AG20443 (cell line): ENCODE results near the gene C1orf146.
A peak's percentile ranks its signal among the peaks of the same experiment; 100 is the strongest.
"Not testable (repeated sequence)": the region's sequence is repeated elsewhere in the genome, so short reads cannot be mapped to it uniquely, and the experiment has no call there.

Source experiments
- DNase-seq: peaks from one replicate; pipeline ENCODE4 v3.0.0; 2012; ENCODE audit warnings: low spot score, mixed read lengths

C1orf146 gene, protein sequence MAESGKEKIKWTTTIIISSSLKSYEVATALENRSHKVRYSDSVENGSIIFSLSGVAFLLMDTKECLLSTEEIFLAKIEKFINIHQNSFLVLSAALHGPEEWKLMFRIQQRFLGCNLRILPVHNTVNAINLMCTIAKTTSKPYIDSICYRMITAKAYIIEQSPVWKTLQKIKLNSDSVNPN

DNA sequence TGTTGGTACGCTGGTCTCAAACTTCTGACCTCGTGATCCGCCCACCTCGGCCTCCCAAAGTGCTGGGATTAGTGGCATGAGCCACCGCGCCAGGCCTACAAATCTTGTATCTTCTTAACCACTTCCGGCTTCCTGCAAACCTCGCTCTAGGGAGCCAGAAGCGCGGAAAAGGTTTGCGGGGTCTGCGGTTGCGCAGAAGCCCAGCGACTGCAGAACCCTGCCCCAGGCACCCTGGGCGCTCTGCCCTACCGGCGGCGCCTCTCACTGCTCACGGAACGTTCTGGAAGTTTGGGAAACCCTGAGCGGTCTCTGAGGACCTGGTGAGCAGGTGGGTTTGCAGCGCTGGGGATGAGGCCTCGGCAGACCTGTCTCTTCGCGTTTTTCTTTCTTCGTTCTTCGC, at the start of gene C1orf146:
Gene C1orf146 (plus strand): TSS at position 195 of the 400 bp plus-strand sequence. CDS start 13,506 bp downstream, outside the sequence.
- no peak for DNase-seq

DNA sequence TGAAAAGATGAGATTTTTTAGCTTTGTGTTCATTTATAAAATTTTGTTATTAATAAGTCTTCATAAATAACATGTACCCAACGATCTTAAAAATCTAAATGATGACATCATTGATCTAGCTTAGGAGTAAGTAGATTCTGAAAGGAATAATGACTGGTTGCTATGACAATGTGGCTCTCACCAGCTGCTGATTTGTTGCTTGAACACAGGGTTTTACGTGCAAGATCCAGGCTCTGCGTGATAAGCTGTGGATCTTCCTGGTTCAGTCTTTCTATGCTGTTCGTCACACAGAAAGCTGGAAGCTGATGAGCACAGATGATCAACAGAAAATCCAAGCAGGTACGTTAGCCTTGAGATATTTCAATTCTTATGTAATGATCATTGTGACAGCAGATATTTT, 49.1 kb upstream of the C1orf146 start:
- no peak for DNase-seq

DNA sequence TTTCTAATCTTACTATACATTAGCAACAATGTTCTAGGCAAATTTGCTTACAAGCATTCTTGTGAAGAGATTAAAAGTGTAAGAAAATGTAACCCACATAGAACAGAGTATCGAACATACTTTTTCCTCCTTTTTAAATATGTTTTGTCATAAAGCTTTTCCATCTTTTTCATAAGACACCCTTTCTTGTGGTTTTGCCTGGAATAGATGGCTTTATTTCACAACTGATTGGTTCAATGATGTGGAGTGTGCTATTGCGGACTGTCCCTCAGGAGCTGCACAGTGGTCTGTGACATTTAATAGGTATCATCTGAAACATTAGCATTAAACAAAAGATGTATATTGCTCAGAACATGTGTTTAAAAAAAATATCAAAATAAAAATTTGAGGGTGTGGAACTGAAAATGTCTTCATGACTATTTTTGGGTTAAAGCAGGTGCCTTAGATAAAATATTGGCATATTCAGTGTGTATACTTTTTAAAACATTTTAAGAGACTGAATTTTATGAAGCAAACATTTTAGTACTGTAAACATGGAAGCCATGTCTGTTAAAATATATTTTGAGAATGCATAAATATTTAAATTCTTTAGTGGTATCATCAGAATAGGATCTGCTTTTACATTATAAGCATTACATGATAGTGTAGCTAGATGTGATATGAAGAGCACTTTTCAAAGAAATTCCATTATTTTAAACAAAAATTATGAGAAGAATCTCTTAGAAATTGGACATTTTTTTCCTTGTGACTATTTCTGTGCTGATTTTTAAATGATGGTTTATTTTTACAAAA, 48.3 kb upstream of the C1orf146 start:
- DNase-seq, result no peak

DNA sequence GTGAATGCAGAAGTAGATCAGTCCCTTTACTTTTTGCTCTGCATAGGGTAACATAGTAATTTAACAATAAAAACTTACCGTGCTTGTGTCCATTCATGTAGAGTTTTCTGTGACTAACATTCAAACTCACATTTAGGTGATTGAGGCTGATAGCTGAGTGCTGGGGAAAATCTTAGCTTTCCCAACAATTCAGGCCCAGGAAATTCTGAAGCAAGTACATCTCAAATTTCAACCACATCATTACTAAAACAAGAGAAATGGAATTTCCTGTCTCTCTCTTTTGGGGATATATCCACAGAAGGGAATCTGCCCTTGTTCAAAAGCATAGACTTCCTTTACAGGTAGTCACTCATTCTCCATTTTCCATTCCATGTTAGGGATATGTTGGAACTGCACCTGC, 33.1 kb upstream of the C1orf146 start:
- DNase-seq, result peak; percentile 43

DNA sequence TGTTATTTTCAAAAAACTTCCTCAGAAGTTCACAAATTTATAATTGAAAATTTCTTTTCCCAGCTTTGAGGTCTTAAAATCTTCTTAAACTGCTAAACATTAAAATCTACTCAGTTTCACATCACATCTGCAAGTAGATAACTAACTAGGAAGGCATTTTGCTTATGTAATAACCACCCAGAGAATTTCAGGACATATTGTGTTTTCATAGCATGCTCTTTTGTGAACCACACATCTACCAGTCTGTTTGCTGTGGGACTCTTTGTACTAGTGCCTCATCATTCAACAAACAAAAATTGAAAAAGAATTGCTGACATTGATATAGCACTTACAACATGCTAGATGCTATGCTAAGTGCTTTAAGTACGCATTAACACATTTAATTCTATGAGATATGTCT, 31.6 kb upstream of the C1orf146 start:
- DNase-seq, result peak; percentile 16

DNA sequence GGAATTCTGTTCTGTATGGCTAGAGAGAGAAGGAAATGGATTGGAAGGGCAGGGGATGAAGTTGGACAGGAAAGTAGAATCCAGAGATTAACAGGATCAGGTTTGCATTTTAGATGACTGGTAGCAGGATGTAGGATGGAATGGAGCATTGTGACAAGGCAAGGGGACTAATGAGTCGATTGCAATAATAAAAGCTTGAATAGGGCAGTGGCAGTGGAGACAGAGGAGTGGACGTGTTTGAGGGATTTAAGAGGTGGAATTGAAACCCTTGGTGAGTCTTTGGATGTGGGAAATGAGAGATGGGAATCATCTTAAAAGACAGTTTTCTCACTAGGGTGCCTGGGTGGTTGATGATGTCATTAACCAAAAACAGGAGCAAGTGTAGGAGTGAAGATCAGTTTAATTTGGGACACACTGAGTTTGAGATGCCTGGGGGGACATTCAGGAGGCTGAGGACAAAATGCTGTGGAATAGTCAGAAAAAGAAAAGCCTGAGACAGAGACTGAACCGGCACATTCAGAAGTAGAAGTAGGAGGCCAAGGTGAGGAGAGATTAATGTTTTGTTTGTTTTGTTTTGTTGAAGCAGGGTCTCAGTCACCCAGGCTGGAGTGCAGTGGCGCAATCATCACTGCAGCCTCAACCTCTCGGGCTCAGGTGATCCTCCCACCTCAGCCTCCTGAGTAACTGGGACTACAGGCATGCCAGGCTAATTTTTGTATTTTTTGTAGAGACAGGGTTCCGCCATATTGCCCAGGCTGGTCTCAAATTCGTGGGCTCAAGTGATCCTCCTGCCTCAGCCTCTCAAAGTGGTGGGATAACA, 29.1 kb upstream of the C1orf146 start:
- DNase-seq, result no peak

DNA sequence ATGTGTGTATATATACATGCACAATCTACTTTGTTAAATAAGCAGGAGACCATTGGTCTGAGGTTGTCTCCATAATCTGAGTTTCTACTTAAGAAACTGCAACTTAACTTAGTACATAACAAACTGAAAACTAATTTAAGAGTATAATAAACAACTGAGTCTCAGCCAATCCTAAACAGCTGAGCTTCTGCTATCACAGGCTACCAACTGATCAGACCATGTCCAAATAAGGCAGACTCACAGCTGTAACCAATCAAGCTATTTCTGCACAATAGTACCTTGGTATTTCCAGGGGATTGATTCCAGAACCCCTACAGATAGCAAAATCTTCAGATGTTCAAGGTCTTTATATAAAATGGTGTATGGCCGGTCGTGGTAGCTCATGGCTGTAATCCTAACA, 26.0 kb upstream of the C1orf146 start:
- DNase-seq, result no peak

DNA sequence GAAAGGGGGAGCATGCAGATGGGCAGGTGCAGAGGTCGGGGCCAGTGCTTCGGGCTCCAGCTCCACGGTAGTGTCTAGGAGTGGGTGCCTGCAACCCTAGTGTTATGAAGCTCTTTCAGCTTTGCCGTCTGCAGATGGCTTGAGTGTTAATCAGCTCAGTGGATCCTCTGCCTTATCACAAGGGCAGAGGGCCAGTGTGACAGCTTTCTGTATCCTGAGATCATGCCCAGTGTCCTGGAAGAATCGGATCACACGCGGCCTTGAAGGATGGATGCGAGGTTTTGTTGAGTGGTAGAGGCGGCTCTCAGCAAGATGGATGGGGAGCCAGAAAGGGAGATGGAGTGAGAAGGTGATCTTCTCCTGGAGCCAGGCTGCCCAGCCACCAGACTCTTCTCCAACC, 25.5 kb upstream of the C1orf146 start:
- DNase-seq, result no peak

DNA sequence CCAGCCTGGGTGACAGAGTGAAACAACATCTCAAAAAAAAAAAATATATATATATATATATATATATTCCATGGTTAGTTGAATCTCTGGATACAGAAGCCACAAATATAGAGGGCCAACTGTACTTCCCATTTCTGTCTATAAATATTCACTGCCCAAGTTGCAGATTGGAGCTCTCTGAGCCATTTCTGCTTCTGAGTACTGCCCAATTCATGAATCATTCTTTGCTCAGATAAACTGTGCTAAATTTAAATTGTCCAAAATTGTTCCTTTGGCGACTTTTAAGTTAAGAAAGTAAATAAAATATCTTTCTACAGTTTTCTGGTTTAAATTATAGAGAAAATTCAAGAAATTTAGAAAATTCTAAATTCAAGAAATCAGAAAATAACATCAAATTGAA, 23.2 kb upstream of the C1orf146 start:
- no peak for DNase-seq

DNA sequence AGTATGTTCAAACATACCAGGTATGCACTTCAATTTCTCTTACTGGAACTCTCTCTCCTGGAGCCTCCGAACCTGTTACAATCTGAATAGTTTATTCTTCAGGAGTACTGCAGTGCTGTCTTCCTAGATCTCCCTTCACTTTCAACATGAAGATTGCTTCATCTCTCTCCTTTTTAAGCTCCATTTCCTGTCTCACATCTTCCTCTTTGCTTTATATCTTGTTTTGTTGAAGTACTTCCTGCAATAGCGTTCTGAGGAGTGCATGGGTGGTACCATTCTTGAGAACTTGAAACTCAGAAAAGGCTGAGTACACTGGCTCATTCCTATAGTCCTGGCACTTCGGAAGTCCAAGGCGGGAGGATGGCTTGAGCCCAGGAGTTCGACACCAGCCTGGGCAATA, 15.7 kb upstream of the C1orf146 start:
- DNase-seq, result no peak

DNA sequence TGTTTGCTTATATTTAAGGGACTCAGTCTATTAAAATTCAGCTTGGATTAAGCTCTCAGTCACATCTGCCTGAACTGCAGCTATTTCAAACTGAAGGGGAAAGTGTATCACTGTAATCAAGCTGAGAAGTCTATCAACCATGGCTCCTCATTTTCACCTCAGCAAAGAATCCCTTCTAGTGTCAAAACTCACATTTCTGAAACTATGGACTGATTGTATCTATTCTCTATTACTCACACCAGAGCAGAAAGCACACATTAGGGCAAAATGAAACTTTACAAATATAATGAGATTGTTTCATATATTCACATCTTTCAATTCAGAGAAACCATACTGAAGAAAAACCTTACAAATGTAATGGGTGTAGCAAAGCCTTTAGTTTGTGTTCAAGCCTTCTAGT, 14.6 kb upstream of the C1orf146 start:
- DNase-seq, result no peak

DNA sequence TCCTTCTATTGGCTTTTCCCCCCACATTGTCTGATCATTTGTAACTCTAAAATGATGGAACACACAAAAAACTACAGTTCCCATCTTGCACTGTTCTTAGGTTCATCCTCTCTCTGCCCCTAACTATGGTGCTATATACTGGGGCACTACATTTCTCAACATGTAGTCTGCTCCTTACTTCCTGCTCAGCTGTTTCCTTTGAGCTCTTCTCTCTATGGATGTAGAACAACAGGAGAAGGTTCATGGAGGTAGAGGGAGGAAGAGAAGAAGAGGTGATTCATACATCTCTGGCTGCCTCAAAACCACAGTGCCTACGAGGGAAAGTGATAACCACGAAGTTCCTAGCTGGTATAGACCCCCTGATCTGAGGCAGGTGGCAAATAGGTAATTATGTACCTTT, 7.0 kb upstream of the C1orf146 start:
- DNase-seq, result no peak

DNA sequence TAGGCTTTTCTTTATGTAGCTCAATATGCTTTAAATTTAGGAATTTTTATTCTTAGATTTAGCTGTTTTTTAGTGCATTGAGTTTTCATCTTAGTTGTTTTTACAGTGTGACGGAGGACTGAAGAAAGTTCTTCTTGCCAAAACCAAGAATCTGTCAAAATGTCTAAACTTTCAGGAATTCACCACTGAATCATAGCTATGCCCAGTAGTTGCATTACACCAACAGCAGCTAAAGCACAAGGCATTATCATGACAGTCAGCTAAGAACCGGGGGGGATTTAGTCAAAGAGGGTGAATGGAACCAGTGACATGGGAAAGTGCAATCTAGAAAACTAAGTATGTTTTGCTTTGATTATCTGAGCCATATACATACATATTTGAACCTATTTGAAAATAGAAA, 6.5 kb upstream of the C1orf146 start:
- DNase-seq, result peak; percentile 68

DNA sequence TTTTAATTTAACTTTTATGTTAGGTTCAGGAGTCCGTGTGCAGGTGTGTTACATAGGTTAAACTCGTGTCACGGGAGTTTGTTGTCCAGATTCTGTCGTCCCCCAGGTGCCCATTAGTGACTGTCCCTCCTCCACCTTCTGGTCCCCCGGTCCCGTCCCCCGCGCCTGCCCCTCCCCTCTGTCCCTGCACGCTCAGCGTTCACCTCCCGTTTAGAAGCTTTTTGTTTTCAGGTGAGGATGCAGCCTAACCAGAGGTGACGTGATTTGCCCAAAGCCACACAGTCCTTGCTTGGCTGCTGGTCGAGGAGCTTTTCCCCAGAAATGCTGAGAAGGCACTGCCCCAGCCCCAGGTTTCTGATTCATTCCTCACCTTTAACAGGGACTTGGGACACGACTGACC, 844 bp downstream of the C1orf146 start:
- no peak for DNase-seq

DNA sequence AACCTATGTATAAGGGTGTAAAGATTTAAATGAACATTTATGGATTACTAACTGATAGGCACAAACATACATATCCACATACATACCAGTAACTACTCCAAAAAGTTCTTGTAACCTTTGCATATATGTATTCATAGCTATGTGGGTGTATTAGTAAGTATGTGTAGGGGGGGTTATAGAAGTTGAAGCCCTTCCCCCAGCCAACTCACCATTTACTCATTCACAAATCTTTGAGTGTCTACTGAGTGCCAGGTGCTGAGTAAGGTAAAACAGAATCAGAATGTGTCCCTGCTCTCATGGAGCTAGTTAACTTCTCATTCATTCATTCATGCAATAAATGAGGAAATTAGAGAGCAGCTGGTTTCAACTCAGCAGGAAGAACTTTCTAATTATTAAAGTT, 1.3 kb downstream of the C1orf146 start:
- DNase-seq, result no peak

DNA sequence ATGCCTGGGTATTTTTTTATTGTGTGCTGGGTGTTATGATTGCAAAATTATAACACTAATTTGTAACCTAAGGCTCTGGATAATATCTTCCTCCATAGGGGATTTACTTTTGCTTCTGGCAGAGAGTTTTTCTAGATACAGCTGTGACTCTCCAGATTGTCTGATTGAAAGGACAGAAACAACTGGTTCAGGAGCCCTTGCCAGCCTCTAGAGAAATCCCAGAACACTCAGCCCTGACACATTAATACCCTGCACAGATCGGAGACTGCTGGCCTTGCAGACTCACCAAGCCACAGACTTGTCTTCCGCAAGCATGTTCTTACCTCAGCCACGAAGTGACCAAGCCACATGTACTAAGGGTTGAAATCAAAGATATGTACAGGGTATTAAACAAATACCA, 10.7 kb downstream of the C1orf146 start:
- no peak for DNase-seq

DNA sequence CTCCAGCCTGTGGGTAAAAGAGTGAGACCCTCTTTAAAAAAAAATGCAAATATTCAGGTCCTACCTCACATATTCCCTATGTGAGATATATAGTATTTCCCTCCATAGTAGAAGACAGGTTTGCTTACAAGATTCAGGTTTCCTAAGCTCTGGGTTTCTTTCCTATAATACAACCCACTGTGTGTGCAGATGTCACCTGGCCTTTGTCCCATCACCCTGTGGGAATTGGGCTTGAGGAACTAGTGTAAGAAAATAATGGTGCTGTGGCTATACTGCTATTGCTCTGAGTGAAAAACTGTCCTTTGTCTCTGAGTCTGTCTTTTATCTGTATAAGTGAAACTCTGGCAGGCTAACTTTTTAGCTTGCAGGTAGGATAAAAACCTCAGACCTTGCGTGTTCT, 13.0 kb downstream of the C1orf146 start:
- no peak for DNase-seq

DNA sequence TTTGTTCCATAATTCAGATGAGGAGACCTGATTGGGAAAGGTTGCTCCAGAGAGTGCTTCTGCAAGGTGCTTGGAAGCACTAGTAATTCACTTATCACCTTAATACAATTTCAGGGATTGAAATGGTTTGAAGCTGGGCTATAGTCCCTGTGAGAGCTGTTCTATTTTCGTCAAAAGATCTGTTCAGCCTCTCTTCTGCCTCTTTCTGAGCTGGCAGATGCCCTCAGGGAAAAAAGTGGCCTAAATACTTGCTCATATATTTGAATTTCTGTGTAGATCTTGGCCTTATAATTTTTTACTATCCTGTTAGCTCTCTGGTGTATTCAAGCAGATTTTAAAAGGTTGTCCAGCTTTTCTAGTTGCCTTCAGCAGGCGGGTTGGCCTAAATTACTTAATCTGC, 22.3 kb downstream of the C1orf146 start:
- no peak for DNase-seq

DNA sequence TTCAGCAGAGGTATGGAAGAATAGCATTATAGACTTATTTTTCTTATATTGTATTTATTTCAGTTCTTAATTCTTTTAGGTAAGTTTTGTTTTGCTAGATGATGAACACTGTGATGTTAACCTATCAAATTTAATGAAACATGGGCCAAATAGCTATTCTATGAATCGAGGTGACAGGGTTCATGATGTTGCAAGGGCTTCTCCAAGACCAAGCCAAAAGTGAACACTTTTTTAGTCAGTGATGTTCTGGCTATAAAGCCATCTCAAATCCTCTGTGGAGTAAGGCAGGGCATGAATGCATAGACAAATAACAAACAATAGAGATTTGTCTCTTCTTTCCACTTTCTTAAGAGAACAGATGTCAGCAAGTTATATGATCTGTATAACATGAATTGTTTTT, 26.7 kb downstream of the C1orf146 start:
- DNase-seq, result no peak

DNA sequence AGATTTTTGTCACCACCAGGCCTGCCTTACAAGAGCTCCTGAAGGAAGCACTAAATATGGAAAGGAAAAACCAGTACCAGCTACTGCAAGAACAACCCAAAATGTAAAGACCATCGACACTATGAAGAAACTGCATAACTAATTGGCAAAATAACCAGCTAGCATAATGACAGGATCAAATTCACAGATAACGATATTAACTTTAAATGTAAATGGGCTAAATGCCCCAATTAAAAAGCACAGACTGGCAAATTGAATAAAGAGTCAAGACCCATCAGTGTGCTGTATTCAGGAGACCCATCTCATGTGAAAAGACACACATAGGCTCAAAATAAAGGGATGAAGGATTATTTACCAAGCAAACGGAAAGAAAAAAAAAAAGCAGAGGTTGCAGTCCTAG, 37.0 kb downstream of the C1orf146 start:
- not testable (repeated sequence) for DNase-seq

DNA sequence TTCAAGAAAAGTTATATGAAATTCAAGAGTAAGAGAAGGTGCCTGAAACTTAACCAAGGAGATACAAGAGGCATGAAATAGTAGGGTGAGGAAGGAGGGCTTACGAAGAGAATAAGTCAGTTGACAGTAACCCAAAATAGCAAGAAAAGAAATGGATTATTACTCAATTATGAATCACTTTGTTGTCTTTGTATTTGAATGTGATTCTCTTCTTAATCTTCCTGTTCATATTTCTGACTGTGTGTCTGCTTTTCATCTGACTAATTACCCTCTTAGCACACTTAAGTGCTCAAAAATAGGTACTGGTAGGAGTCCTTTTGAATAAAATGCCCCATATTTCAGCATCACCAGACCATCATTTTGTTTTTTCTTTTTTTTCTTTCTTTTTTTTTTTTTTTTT, 41.6 kb downstream of the C1orf146 start:
- no peak for DNase-seq

DNA sequence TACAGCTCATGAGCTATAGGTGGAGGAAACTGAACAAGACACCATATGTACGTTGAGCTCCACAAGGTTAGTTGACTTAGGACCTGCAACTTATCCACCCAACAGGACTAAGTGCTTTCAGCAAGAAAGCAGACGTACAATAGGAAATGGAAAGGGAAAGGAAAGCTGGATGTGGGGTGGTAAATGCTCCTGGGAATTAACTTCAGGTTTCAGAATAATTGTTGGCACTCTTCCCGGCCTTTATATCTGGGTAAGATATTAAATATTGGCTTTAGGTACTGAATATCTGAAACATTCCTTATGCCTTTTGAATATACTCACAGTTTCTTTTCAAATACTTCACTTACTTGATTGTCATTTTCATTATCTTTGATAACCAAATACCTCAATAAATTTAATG, 44.8 kb downstream of the C1orf146 start:
- DNase-seq, result no peak

DNA sequence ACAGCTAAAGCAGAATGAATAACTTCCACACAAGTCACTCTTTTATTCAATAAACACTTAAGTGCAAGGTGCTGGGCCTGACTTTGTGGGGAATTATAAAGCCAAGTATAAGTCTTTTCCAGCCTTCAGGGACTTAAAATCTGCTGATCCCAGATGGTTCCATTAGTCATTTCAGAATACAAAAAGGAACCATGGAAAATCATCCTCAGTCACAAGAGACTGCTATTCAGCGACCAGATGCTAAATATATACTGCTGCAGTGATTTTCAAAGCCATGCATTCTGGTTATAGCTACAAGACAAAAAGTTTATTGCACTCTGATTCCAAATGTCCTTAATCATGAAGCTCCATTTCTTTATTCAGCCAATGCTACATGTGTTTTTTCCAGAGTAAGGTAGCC, 55.3 kb downstream of the C1orf146 start:
- no peak for DNase-seq
